GM18508 (cell line): Measurements from ENCODE around the gene ARSB.

ENCODE experiments used
- ATAC-seq: cut with Tn5 transposase; IDR thresholded peaks from one replicate; pipeline ENCODE4 v1.9.1; 2021; ENCODE audit warnings: moderate number of reproducible peaks; ENCODE audit not compliant: insufficient read depth, unreplicated experiment

The ARSB gene

GRCh38 chr5:78810098-78810920 is 174.8 kb downstream of the ARSB start:
- ATAC-seq, result no peak

- no peak for ATAC-seq
Observed at GRCh38 chr5:78809444-78809843, 175.7 kb downstream of the ARSB start.

GRCh38 chr5:78808818-78809217 is 176.3 kb downstream of the ARSB start:
- ATAC-seq, result no peak

- no peak for ATAC-seq
Observed at GRCh38 chr5:78808380-78808779, 176.7 kb downstream of the ARSB start.

GRCh38 chr5:78806544-78806943 is 178.6 kb downstream of the ARSB start:
- ATAC-seq, result no peak

GRCh38 chr5:78805474-78806124 is 179.5 kb downstream of the ARSB start:
- no peak for ATAC-seq

- no peak for ATAC-seq
Observed at GRCh38 chr5:78804995-78805394, 180.1 kb downstream of the ARSB start.

GRCh38 chr5:78803941-78804340 is 181.2 kb downstream of the ARSB start:
- ATAC-seq, result no peak

GRCh38 chr5:78803353-78803752 is 181.8 kb downstream of the ARSB start:
- ATAC-seq, result no peak

- ATAC-seq, result no peak
Observed at GRCh38 chr5:78801413-78801812, 183.7 kb downstream of the ARSB start.

- ATAC-seq, result no peak
Observed at GRCh38 chr5:78799266-78800017, 185.7 kb downstream of the ARSB start.

- no peak for ATAC-seq
Observed at GRCh38 chr5:78798673-78799029, 186.5 kb downstream of the ARSB start.

GRCh38 chr5:78797936-78798672 is 187.0 kb downstream of the ARSB start:
- no peak for ATAC-seq

- no peak for ATAC-seq
Observed at GRCh38 chr5:78795757-78796156, 189.4 kb downstream of the ARSB start.

- ATAC-seq, result no peak
Observed at GRCh38 chr5:78794693-78795215, 190.4 kb downstream of the ARSB start.

- ATAC-seq, result no peak
Observed at GRCh38 chr5:78793907-78794662, 191.0 kb downstream of the ARSB start.

GRCh38 chr5:78792345-78793055 is 192.6 kb downstream of the ARSB start:
- no peak for ATAC-seq

GRCh38 chr5:78791501-78792100 is 193.5 kb downstream of the ARSB start:
- no peak for ATAC-seq

GRCh38 chr5:78787783-78788182 is 197.3 kb downstream of the ARSB start:
- ATAC-seq, result no peak
